ENCODE results near the gene KIF1C. TPM values are rescaled to one million over a fixed set of nuclear protein-coding genes. Genes with fewer than 3 reads are reported as not detected.
A peak's percentile ranks its signal among the peaks of the same experiment; 100 is the strongest.
"Not testable (repeated sequence)": the region's sequence is repeated elsewhere in the genome, so short reads cannot be mapped to it uniquely, and the experiment has no call there.

The KIF1C gene
- total RNA-seq, 1 donor from 2014 or later, result 78.2 TPM

DNA sequence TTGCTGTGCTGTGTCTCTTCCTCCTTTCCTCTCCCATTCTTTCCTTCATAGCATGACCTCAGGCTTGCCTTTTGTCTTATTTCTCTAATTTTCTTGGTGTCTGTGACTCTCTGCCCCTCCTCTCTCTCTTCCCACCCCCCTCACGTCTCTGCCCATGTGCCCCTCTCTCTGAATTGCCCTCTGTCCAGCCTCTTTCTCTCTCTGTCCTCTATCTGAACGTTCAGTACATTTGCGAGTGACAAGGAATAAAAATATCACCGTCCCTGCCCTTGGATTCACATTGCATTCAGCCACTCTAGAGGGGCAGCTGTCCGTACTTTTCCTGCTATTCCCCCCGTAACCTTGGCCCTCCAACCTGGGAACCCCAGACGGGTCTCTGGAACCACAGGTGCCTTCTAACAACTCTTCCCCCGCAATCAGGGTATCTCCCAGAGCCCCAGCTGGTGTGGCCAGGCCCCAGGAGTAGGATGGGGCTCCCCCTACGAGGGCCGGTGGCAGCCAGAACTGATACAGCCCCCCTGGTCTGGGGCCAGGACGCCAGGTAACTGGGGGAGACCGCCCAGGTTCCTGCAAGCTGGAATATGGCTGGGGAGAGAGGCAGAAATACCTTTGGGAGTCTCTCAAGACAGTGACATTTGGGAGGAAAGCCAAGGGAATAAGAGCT is 1.8 kb downstream of the KIF1C start:
- no peak for DNase-seq (ENCODE audit: low read depth in 2 of 2)

DNA sequence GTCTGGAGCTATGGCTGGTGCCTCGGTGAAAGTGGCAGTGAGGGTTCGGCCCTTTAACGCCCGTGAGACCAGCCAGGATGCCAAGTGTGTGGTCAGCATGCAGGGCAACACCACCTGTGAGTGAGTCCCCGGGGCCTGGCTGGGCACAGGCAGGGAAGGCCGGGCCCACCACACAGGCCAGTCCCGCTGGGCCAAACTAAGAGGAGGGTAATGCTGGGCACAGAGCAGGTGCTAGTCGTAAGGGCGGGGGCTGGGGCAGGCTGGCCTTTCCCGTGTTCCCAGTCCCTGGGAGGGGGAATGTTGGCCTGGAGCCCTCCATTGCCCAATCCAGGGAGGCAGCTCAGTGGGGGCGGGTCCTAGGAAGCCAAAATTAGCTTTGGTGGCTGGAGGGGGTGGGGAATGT is 2.5 kb downstream of the KIF1C start:
- peak in 1 of 2 donors; percentile 44 for DNase-seq (ENCODE audit: low read depth in 2 of 2)

DNA sequence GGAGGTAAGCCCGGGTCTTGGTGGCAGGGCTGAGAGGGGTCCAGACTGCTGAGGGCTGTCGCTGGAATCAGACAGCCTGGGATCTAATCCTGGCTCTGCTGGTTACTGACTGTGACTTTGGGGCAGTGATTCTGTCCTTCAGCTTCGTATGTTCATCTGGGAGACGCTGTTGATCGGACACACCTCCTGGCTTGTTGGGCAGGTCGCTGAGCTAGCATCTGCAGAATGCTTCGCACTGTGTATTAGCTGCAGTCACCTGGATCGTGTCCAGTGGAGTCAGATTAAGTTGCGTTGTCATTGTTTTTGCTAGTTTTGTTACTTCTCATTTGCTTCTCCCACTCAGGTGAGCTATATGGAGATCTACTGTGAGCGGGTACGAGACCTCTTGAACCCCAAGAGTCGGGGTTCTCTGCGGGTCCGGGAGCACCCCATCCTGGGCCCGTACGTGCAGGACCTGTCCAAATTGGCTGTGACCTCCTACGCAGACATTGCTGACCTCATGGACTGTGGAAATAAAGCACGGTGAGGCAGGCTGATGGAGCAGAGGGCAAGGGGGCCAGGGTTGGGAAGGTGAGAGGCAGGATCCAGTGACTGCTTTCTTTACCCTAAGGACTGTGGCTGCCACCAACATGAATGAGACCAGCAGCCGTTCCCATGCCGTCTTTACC is 4.5 kb downstream of the KIF1C start:
- no peak for DNase-seq (ENCODE audit: low read depth in 2 of 2)

DNA sequence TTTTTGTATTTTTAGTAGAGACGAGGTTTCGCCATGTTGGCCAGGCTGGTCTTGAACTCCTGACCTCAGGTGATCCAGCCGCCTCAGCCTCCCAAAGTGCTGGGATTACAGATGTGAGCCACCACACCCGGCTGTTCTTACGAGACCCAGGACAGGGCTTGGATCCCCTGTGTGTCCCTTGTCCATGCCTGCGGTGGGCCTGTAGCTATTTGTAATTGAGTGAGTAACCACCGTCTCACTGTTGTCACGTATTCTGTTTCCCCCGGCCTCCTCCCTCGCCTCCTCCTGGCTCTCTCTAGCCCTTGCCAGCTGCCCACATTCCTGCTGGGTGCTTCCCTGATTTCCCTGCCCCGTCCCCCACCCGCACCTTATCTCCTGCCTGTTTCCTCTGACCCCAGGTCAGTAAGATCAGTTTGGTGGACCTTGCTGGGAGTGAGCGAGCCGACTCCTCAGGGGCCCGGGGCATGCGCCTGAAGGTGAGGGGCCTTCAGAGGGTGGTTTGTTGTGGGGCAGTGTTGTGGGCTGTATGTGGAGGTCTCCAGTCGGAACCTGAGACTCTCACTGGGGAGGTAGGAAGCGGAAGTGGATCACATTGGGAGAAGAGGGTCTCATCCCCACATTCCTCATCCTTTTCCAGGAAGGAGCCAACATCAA is 5.6 kb downstream of the KIF1C start:
- no peak for DNase-seq (ENCODE audit: low read depth in 2 of 2)

DNA sequence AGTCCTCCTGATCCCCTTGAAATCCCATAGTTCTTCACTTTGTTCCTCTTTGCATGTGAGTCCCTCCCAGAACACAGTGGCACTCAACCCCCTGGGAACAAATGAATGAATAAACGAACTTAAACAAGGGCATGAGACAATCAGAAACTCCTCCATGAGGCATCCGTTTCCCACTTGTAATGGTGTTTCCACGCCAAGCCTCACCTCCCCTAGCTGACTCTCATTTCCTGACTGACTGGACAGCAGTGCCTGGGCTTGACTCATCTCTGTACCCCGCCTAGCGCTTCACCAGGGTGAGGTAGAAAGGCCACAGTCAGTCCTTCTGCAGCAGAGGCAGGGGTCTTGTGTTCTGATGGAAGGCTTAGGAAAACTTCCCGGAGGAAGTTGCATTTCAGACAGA is 14.2 kb downstream of the KIF1C start:
- peak; percentile 90 to 92 for DNase-seq (ENCODE audit: low read depth in 2 of 2)

DNA sequence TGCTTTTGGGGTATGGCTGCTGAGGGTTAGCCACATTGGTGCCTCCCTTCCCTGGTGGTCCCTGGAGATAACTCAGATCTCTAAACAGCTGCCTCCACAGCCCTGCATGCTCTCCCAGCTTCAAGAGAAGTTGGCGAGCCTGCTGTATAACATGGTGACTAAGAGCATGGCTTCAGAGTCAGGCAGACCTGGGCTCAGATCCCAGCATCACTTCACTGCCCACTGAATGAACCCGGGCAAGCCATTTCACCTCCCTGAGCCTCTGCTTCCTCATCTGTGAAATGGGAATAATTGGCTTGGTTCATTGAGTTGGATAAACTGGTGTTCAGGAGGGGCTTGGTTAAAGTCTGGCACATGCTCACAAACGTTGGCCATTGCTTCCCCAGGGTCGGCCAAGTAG is 16.6 kb downstream of the KIF1C start:
- DNase-seq (ENCODE audit: low read depth in 2 of 2), result no peak

DNA sequence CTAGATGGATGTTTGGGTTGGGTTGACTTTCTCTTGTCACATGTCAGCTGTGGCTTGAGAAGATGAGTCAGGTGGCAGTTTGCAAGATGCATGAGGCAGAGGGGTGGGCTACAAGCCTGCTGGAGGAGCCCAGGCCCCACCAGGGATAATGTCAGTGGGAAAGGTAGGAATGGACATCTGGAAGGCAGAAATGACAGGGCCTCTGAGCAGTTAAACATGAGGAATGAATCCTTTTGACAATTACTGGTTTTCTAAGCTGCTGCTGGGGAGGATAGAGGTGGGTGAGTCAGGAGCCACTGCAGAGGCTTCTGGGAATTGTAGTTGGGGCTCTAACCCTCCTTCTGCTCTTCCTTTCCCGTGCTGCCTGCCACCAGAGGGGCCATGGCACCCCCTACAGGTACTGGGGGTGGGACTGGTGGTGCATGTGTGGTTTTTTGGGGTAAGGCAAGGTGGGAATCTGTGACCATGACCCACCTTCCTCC is 21.8 kb downstream of the KIF1C start:
- DNase-seq (ENCODE audit: low read depth in 2 of 2), result no peak

DNA sequence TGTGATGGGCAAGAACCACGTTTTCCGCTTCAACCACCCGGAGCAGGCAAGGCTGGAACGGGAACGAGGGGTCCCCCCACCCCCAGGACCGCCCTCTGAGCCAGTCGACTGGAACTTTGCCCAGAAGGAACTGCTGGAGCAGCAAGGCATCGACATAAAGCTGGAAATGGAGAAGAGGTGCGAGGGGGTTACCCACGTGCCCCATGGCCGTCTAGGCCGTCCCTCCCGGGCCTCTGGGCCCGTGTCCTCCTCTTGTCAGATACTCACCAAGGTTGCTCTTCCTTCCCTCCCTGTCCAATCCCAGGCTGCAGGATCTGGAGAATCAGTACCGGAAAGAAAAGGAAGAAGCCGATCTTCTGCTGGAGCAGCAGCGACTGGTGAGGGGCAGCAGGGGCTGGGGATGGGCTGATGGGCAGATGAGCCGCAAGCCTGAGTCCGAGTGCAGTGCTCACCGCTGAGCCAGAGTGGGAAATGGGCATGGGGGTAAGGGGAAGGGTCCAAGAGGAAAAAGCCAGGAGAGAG is 22.8 kb downstream of the KIF1C start:
- DNase-seq (ENCODE audit: low read depth in 2 of 2), result no peak

DNA sequence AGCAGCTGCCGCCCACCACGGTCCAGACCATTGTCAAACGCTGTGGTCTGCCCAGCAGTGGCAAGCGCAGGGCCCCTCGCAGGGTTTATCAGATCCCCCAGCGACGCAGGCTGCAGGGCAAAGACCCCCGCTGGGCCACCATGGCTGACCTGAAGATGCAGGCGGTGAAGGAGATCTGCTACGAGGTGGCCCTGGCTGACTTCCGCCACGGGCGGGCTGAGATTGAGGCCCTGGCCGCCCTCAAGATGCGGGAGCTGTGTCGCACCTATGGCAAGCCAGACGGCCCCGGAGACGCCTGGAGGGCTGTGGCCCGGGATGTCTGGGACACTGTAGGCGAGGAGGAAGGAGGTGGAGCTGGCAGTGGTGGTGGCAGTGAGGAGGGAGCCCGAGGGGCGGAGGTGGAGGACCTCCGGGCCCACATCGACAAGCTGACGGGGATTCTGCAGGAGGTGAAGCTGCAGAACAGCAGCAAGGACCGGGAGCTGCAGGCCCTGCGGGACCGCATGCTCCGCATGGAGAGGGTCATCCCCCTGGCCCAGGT is 24.5 kb downstream of the KIF1C start:
- DNase-seq (ENCODE audit: low read depth in 2 of 2), result no peak

DNA sequence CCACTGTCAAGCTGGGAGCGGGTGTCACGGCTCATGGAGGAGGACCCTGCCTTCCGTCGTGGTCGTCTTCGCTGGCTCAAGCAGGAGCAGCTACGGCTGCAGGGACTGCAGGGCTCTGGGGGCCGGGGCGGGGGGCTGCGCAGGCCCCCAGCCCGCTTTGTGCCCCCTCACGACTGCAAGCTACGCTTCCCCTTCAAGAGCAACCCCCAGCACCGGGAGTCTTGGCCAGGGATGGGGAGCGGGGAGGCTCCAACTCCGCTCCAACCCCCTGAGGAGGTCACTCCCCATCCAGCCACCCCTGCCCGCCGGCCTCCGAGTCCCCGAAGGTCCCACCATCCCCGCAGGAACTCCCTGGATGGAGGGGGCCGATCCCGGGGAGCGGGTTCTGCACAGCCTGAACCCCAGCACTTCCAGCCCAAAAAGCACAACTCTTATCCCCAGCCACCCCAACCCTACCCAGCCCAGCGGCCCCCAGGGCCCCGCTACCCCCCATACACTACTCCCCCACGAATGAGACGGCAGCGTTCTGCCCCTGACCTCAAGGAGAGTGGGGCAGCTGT is 25.9 kb downstream of the KIF1C start:
- no peak for DNase-seq (ENCODE audit: low read depth in 2 of 2)

DNA sequence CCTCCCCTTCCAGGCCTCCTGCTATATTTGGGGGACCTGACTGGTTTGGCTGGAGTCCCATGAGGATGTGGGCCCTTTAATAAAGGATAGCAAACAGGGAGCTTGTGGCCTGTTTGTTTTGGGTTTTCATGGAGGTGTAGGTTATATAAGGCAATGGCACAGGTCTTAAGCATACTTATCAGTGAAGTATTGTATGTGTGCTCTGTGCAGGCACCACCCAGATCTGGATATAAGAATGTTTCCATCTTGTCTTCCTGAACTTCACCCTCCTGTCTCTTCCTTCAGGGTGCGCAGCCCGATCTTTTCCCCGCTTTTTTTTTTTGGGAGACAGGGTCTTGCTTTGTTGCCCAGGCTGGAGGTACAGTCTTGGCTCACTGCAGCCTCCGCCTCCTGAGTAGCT is 26.9 kb downstream of the KIF1C start:
- DNase-seq (ENCODE audit: low read depth in 2 of 2), result no peak

DNA sequence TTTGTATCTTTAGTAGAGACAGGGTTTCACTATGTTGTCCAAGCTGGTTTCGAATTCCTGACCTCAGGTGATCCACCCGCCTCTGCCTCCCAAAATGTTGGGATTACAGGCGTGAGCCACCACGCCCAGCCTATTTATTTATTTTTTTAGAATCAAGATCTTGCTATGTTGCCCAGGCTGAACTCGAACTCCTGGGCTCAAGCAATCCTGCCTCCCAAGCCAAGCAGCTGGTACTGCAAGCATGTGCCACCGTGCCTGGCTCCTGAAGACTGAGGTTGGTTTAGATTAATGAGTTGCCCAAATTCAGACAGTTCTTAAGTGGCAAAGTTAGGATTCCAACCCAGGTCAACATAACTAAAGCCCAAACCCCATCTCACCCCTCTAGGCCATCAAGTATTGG is 29.5 kb downstream of the KIF1C start:
- no peak for DNase-seq (ENCODE audit: low read depth in 2 of 2)

DNA sequence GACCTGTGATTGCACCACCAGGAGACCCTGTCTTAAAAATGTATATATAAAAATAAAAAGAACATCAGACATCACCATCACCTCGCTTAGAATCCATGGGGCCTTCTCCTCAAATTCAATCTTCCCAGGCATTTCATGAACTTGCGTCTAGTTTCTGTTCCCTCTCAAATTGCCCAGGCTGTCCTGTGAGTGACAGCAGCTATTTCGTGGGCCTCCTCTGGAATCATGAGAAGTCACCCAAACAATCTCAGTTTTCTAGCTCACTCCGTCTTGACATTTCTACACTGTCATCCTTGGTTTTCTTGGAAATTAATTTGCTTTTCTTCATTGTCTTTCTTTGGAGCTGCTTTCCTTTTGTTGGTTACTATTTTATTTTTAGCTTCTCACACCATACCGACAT is 30.2 kb downstream of the KIF1C start:
- no peak for DNase-seq (ENCODE audit: low read depth in 2 of 2)

DNA sequence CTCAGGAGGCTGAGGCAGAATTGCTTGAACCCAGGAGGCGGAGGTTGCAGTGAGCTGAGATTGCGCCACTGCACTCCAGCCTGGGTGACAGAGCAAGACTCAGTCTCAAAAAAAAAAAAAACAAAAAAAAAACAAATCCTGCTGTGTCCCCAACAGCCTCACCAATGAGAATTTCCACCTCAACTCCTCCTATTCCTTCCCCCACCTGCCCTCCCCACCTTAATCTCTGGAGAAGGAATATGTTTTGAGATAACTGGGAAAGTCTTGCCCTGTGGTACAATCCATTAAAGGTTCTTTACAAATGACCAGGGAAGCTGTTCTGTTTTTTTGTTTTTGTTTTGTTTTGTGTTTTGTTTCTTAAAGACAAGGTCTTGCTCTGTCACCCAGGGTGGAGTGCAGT is 32.4 kb downstream of the KIF1C start:
- DNase-seq (ENCODE audit: low read depth in 2 of 2), result not testable (repeated sequence)

DNA sequence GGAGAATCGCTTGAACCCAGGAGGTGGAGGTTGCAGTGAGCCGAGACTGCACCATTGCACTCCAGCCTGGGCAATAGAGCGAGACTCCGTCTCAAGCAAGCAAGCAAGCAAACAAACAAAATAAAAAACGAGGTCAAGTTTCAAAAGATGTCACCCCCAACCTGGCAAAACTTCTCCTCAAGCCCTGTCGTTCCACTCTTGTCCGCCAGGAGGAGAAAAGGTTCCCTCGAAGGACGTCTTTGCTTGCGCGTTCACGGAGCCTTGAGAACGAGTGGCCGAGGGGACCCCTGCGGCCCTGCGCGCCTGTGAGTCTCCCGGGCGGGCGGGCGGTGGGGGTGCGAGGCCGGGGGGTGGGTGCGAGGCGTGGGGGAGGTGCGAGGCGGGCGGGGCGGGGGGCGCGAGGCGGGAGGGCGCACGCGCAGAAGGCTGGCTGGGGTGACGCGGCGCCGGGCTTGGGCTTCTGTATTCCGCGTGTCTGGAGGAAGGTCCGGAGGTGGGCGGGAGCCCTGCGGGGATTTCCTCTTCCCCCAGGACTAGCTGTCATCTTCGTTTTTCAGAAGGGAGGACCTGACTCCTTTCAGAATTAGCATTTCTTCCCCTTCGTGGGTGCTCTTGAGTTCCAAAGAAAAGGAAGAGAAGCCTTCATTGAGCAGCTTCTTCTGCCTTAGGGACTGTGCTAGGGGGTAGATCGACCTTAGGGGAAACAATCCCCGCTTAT is 33.8 kb downstream of the KIF1C start:
- peak; percentile 58 to 74 for DNase-seq (ENCODE audit: low read depth in 2 of 2)

DNA sequence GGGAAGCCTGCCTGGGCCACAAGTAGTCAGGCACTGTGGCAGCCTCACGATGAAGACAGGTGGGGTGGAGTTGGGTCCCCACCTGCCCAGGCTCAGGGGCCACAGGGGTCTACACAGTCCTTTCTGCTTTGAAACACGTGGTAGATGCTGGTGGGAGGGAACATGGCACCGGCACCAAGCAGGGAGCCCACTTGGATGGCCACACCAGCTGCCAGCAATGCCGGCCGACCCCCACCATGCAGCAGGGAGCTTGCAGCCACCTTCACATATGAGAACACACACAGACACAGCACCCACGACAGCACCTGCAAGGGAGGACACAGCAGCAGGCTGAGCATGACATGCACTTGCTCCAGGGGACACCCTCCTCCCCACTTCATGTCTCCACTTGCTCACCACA is 35.1 kb downstream of the KIF1C start:
- DNase-seq (ENCODE audit: low read depth in 2 of 2), result no peak

DNA sequence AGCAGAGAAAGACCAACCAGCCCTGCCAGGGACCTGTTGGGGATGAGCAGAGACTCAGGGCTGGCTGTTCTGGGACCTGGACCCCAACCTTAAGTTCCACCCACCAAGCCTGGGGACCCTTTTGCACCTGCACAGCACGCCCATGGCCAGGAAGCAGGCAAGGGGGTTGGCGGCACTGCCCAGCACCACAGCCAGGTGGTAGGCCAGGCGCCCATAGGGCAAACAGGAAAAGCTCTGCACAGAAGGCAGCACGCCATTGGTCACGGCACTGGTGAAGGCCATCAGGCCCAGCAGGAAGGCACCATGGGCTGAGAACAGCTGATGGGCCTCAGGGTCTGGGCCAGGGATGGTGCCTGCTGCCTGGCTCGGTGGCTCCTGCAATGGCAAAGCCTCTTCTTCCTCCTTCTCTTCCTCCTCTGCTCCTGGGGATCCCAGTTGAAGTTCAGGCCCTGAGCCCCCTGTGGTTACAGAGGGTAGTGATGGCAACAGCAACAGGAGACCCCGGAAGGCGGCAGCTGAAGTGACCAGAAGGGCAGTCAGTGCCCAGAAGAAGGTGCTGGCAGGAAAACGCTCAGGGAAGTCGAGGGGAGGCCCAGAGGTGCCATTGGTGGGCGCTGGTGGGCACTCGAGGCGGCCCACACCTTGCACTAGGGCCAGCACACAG is 35.7 kb downstream of the KIF1C start:
- no peak for DNase-seq (ENCODE audit: low read depth in 2 of 2)

DNA sequence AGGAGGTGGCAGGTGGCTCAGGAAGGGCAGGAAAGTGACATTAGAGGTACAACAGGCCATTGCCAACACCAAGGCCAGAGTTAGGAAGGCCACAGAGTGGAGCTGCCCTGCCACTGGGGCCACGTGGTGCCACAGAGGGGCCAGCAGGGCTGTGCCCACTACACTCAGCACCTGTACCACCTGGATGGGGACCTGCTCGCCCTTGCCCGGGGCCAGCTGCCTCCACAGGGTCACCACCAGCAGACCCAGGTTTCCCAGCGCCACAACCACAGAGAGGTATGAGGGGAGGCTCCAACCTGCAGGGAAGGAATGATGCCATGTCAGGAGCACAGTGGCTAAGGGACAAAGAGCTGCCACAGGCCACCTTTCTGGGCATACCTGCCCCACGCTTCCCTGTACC is 36.3 kb downstream of the KIF1C start:
- no peak for DNase-seq (ENCODE audit: low read depth in 2 of 2)

DNA sequence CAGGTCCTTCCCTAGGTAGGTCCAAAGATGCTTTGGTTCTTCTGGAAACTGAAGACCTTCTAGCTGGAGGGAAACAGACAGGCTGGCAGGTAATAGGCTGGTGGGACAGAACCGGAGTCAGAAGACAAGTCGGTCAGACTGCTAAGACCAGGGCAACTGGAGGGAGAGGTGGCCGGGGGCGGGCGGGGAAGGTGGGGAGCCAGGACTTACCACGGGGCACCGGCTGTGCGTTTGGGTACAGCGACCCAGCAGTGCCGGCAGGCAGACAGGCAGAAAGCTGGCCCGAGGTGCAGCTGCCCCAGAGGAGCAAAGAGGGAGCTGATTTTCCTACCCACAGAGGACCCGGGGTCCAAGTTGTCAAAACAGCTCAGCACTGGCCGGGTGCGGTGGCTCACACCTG is 36.9 kb downstream of the KIF1C start:
- no peak for DNase-seq (ENCODE audit: low read depth in 2 of 2)

DNA sequence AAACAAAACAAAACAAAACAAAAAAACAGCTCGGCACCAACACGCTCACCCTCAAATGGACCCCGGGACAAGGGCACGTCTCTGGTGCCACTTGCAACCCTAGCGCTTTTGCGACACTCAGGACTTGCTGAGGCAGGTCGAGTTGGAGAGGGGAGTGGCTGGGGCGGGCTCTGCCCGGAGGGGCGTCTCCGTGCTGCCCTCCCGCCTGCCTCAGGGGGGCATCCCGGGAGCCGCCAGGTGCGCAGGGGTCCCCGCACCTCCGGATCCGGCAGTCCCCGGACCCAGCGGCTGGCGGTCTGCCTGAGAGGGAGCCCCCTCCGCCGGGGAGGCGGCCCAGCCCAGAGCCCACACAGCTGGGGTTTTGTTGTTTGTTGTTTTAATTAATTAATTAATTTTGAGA is 37.6 kb downstream of the KIF1C start, which contains the start of gene SLC52A1:
TSS of gene SLC52A1 (minus strand) at position 112 of the 400 bp plus-strand sequence. CDS start 820 bp downstream, outside the sequence.
- no peak for DNase-seq (ENCODE audit: low read depth in 2 of 2)
